GM19463 (cell line): ENCODE results near the gene TMEM44.

Experiments used
- ATAC-seq: cut with Tn5 transposase; IDR thresholded peaks from one replicate; pipeline ENCODE4 v1.9.1; 2021; ENCODE audit warnings: mild to moderate bottlenecking, moderate library complexity; ENCODE audit not compliant: unreplicated experiment

TMEM44 gene

GRCh38 chr3:194633349-194634004, at the start of gene TMEM44:
Gene TMEM44 (minus strand): TSS chr3:194633419. CDS start chr3:194633215, 204 bp downstream.
- ATAC-seq: peak; percentile 86

- ATAC-seq: peak; percentile 61
These were observed 49.6 kb upstream of the TMEM44 start for GRCh38 chr3:194682694-194683310.

- ATAC-seq: no peak
These were observed 49.0 kb upstream of the TMEM44 start for GRCh38 chr3:194682189-194682693.

- no peak for ATAC-seq
These were observed 47.8 kb upstream of the TMEM44 start for GRCh38 chr3:194680888-194681615.

- no peak for ATAC-seq
These were observed 43.3 kb upstream of the TMEM44 start for GRCh38 chr3:194676471-194676870.

GRCh38 chr3:194675680-194676079, 42.5 kb upstream of the TMEM44 start:
- ATAC-seq: no peak

GRCh38 chr3:194675081-194675640, 41.9 kb upstream of the TMEM44 start:
- no peak for ATAC-seq

- ATAC-seq: no peak
These were observed 40.5 kb upstream of the TMEM44 start for GRCh38 chr3:194673761-194674160.

- no peak for ATAC-seq
These were observed 39.7 kb upstream of the TMEM44 start for GRCh38 chr3:194672876-194673275.

- ATAC-seq: peak; percentile 80
These were observed 38.9 kb upstream of the TMEM44 start, which contains the start of gene LSG1 for GRCh38 chr3:194671900-194672808. Gene LSG1 (minus strand): TSS chr3:194672191. CDS start chr3:194672162, 29 bp downstream.

GRCh38 chr3:194671511-194671899, 38.3 kb upstream of the TMEM44 start:
- peak; percentile 16 for ATAC-seq

GRCh38 chr3:194667363-194667762, 34.1 kb upstream of the TMEM44 start:
- ATAC-seq: no peak

GRCh38 chr3:194664857-194665256, 31.6 kb upstream of the TMEM44 start:
- no peak for ATAC-seq

GRCh38 chr3:194661946-194662345, 28.7 kb upstream of the TMEM44 start:
- no peak for ATAC-seq

- ATAC-seq: no peak
These were observed 28.2 kb upstream of the TMEM44 start for GRCh38 chr3:194661374-194661773.

- no peak for ATAC-seq
These were observed 26.6 kb upstream of the TMEM44 start for GRCh38 chr3:194659778-194660177.

- no peak for ATAC-seq
These were observed 25.4 kb upstream of the TMEM44 start for GRCh38 chr3:194658477-194659242.

- no peak for ATAC-seq
These were observed 24.2 kb upstream of the TMEM44 start for GRCh38 chr3:194657439-194657838.

GRCh38 chr3:194654443-194654842, 21.2 kb upstream of the TMEM44 start:
- peak; percentile 91 for ATAC-seq

GRCh38 chr3:194647747-194648146, 14.5 kb upstream of the TMEM44 start:
- ATAC-seq: no peak
